HepG2 (cell line): ENCODE results near the gene INPP5E.

Source experiments
- CAMTA2 ChIP-seq: sonication (generic); formaldehyde crosslinking; IDR thresholded peaks from 2 replicates; pipeline ENCODE4 v1.4.0; 2020; ENCODE audit warnings: mild to moderate bottlenecking, missing genetic modification reagents, borderline replicate concordance
- EP300 ChIP-seq, 3 experiments: sonication (generic) in 1 of 3; formaldehyde crosslinking in 1 of 3; IDR thresholded peaks; 2 replicates each; pipeline versions ENCODE4 v1.5.1 to v1.6.1; 2011 to 2020; ENCODE audit warnings: low read depth in 2 of 3, low read length in 2 of 3, borderline replicate concordance in 1 of 3, improper control_type of control experiment in 1 of 3, mild to moderate bottlenecking in 1 of 3, missing genetic modification reagents in 1 of 3, moderate library complexity in 1 of 3
- KLF6 ChIP-seq: IDR thresholded peaks from 2 replicates; pipeline ENCODE4 v1.8.0; 2016; ENCODE audit warnings: missing biosample characterization, missing genetic modification reagents
- KLF9 ChIP-seq: IDR thresholded peaks from 2 replicates; pipeline ENCODE4 v1.6.1; 2016; ENCODE audit warnings: low read depth
- SP2 ChIP-seq: sonication (generic); formaldehyde crosslinking; IDR thresholded peaks from 2 replicates; pipeline ENCODE4 v1.5.1; 2020; ENCODE audit warnings: mild to moderate bottlenecking, missing genetic modification reagents
- ZBTB4 ChIP-seq: sonication (generic); formaldehyde crosslinking; IDR thresholded peaks from 2 replicates; pipeline ENCODE4 v1.4.0; 2020; ENCODE audit warnings: missing genetic modification reagents, mild to moderate bottlenecking, borderline replicate concordance
- ZNF24 ChIP-seq: fragments of 450-650 bp; IDR thresholded peaks from 2 replicates; pipeline ENCODE4 v1.6.1; 2017; ENCODE audit warnings: antibody characterized with exemption, mild to moderate bottlenecking
- ZNF263 ChIP-seq: sonication (generic); formaldehyde crosslinking; IDR thresholded peaks from 2 replicates; pipeline ENCODE4 v1.4.0; 2020; ENCODE audit warnings: missing genetic modification reagents
- ZSCAN21 ChIP-seq: sonication (generic); formaldehyde crosslinking; IDR thresholded peaks from 2 replicates; pipeline ENCODE4 v1.8.0; 2022; ENCODE audit warnings: mild to moderate bottlenecking, missing genetic modification reagents, moderate library complexity, borderline replicate concordance
- TF ChIP-seq, protein P1 (sequence below): sonication (generic); formaldehyde crosslinking; IDR thresholded peaks from 2 replicates; pipeline ENCODE4 v1.5.0; 2020; ENCODE audit warnings: mild to moderate bottlenecking, missing genetic modification reagents, moderate library complexity

DNA sequence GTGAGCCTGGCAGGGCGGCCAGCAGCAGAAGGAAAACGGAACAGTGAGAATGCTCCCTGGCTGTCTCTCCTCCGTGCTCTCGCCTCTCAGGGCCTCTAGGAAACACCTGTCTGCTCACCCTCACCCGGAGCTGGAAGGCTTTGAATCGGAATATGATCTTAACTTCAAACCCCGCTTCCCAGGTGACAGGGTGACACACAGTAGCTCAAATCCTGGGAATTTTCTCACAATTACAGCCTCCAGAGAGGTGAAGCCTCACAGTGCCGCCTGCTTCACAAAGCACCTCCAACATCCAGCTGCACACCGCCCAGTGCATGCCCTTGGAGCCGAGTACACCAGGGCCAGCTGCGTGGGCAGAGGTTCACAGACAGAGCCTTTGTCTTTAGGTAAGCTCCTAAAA, 30.7 kb upstream of the INPP5E start:
- no peak for TF ChIP-seq CAMTA2
- no peak for TF ChIP-seq ZBTB4 (CRISPR knock-in tag)
- TF ChIP-seq ZNF24: no peak
- TF ChIP-seq, protein P1, sequence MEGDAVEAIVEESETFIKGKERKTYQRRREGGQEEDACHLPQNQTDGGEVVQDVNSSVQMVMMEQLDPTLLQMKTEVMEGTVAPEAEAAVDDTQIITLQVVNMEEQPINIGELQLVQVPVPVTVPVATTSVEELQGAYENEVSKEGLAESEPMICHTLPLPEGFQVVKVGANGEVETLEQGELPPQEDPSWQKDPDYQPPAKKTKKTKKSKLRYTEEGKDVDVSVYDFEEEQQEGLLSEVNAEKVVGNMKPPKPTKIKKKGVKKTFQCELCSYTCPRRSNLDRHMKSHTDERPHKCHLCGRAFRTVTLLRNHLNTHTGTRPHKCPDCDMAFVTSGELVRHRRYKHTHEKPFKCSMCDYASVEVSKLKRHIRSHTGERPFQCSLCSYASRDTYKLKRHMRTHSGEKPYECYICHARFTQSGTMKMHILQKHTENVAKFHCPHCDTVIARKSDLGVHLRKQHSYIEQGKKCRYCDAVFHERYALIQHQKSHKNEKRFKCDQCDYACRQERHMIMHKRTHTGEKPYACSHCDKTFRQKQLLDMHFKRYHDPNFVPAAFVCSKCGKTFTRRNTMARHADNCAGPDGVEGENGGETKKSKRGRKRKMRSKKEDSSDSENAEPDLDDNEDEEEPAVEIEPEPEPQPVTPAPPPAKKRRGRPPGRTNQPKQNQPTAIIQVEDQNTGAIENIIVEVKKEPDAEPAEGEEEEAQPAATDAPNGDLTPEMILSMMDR (CRISPR knock-in tag): no peak
- TF ChIP-seq KLF9: no peak
- no peak for TF ChIP-seq ZNF263
- no peak for TF ChIP-seq ZSCAN21
- TF ChIP-seq SP2 (CRISPR knock-in tag): no peak
- TF ChIP-seq EP300 (IDR thresholded peaks at IDR 0.05; ENCODE audit: low read depth in 2 of 2, low read length in 2 of 2): no peak
- no peak for TF ChIP-seq EP300 (CRISPR knock-in tag; IDR thresholded peaks at IDR 0.05; ENCODE audit: borderline replicate concordance)
- no peak for TF ChIP-seq KLF6 (CRISPR knock-in tag)
